NCI-H510A treated with DMSO at 0.1 percent for 48 hours (cell line): Measurements from ENCODE around the gene SBF2.
"Not testable (repeated sequence)": the region's sequence is repeated elsewhere in the genome, so short reads cannot be mapped to it uniquely, and the experiment has no call there.

Experiments used
- DNase-seq: peaks from one replicate; lab custom pipeline; 2025; lab: John Stamatoyannopoulos, UW

SBF2 gene

DNA sequence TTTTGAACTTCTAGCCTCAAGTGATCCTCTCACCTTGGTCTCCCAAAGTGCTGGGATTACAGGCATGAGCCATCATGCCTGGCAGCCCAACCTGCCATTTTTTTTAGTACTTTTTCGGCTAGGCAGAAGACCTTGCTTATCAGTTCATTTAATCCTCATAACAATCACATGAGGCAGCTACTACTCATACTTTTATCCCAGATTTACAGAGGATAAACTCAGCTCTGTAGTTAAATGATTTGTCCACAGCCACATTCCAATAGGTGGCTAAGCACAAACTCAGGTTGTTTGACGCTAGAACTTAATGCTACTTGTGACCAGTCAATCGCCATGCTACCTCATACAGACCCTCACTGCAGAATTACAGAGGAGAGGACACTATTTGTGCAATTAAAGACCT is 28.1 kb downstream of the SBF2 start:
- no peak for DNase-seq

DNA sequence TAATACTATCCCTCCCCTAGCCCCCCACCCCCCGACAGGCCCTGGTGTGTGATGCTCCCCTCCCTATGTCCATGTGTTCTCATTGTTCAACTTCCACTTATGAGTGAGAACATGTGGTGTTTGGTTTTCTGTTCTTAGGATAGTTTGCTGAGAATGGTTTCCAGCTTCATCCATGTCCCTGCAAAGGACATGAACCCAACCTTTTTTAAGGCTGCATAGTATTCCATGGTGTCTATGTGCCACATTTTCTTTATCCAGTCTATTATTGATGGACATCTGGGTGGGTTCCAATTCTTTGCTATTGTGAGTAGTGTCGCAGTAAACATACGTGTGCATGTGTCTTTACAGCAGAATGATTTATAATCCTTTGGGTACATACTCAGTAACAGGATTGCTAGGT is 29.3 kb downstream of the SBF2 start:
- not testable (repeated sequence) for DNase-seq

DNA sequence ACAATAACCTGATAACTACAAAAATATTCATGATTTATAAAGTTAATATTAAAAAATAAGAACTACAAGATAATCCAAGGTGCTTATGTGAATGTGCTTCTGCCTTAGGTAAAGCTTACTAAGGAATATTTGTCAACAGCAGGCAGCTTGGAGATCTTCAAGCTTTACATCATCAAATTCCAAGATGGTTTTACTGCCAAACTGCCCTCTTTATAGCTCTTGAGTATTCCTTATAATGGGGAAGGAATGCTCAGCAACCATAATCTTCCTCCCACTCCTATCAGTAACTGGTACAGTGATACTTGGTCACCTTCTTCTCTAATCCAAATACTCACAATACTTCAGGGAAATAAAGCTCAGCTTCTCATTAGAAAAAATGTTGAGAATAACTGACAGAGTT is 30.1 kb downstream of the SBF2 start:
- no peak for DNase-seq

DNA sequence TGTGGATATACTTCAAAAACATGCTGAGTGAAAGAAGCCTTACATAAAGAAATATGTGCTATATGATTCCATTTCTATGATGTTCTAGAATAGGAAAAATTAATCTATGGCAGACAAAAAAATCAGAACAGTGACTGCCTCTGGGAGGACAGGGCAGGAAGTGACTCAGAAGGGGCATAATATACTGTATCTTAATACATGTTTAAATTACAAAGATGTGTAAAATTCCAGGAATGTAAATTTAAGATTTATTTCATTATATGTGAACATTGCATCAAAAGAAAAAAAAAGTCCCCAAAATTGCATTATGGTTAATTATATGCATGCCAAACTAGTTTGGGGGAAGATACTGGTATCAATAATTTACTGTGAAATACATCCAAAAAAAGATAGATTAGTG is 32.2 kb downstream of the SBF2 start:
- DNase-seq: no peak

DNA sequence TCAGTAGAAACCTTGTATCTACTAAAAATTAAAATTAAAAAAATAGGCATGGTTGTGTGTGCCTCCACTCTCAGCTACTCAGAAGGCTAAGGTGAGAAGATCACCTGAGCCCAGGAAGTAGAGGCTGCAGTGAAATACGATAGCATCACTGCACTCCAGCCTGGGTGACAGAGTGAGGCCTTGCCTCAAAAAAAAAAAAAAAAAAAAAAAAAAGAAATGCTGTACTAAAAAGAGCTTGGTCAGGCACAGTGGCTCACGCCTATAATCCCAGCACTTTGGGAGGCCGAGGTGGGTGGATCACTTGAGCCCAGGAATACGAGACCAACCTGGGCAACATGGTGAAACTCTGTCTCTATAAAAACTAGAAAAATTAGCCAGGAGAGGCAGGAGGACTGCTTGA is 36.5 kb downstream of the SBF2 start:
- peak; percentile 1 for DNase-seq

DNA sequence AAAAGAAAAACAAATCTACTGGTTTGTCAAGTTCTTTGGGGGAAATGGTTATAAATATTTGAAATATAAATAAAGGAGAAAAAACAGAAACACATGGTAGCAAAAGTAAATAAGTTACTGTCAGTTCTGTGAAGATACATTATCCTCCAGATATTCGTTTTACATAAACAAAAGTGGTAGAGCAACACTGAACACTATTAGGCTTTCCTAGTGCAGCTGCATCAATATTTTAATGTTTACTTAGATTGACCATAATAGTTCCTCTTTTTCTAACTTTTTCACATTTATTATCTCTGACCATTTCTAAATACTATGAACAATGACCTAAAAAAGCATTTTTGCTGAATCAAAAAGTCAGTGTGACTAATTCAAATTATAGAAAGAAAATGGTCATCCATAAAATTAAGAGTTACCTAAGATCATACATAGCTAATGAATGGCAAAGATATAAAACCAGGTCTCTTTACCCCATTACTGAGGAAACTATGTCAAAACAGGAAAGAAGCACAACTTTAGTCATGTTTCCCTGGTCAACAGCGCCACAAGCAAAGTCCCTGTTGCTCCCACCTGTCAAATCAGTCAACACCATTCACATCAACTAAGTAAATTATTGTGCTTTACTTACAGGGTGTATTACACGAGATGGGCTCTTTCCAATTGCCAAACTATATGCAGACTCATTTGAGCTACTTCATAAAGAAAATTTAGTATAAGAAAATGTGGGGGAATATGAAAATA is 38.5 kb downstream of the SBF2 start:
- no peak for DNase-seq

DNA sequence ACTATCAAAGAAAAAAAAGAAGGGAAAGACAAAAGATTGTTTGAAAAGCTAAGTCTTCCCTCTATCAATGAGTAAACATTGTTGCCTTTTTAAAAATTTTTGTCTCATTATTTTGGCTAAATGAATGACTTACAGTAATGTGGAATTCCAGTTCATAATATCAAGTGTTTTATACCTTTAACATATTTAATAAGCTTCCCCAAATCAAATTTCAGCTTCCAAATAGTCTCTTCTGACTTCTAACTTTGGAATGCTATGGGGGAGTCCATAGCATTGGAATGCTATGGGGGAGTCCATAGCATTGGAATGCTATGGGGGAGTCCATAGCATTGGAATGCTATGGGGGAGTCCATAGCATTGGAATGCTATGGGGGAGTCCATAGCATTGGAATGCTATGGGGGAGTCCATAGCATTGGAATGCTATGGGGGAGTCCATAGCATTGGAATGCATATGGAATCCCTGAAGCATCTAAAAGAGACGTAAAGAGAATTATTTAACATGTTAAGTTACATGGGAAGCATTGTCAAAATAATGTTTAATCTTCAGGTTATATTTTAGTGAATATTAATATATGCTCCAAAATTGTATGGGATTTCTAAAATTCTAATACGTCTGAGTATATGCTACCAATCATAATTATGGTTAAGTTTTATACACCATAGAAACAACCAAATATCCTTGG is 44.4 kb downstream of the SBF2 start:
- DNase-seq: not testable (repeated sequence)

DNA sequence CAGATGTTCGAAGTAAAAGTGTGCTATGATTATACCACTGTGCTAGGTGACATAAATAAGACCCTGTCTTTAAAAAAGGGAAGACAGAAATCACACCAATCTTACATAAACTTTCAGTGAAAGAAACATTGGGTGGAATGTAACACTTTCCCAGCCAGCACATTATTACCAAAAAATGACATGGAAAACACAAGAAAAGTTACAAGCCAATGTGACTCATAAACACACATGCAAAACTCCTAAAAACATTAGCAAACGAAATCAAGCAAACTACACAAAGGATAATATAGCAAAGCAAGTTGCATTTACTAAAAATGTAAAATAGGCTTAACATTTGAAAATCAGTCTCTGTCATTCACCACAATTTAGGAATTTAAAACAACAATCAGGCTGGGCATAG is 47.0 kb downstream of the SBF2 start:
- no peak for DNase-seq

DNA sequence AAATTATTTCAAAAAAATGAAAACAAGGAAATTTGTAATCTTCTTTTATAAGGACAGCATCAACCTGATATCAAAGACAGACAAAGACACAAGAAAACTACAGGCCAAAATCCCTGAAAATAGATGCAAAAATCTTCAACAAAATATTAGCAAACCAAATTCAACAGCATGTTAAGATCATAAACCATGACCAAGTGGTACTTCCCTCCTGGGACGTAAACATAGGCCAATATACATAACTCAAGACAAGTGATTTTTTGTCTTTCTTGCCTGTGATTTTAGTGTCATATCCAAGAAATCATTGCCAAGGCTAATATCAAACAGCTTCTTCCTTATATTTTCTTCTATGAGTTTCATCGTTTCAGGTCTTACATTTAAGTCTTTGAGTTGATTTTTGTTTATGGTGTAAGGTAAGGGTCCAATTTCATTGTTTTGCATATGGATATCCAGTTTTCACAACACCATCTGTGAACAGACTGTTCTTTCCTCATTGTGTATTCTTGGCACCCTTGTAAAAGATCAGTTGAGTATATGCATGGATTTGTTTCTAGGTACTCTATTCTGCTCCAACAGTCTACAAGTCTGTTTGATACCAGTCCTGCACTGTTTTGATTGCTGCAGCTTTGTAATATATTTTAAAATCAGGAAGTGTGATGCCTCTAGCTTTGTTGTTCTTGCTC is 50.0 kb downstream of the SBF2 start:
- no peak for DNase-seq

DNA sequence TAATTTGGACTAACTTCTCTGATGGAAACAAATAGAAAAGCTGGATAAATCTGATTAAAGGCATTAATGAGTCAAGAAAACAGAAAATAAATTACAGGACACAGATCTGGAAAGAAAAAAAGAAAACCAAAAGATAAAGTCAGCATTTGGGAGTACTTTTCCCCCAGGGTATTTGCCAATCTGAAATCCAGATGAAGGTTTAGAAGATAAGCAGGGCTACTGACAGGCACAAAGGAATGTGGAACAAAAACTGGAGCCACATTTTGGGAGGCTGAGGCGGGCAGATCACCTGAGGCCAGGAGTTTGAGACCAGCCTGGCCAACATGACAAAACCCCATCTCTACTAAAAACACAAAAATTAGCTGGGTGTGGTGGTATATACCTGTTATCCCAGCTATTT is 57.2 kb downstream of the SBF2 start:
- DNase-seq: no peak

DNA sequence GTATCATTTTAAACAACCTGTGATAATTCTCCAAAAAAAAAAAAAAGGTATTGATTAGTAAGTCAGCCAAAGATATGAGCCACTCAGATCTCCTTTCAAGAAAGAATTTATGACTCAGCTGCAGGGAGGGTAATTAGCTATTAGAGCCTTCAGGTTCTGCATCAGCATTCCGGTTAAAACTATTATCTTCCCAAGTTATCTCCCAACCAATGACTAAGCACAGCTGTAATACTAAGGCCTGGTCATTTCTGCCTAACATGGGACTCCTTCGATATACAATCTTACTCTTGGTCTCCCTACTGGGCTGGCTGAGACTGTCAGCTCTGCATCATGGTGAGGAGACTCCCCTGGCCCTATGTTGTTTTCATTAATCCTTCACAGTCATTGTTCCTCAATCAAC is 60.4 kb downstream of the SBF2 start:
- DNase-seq: no peak

DNA sequence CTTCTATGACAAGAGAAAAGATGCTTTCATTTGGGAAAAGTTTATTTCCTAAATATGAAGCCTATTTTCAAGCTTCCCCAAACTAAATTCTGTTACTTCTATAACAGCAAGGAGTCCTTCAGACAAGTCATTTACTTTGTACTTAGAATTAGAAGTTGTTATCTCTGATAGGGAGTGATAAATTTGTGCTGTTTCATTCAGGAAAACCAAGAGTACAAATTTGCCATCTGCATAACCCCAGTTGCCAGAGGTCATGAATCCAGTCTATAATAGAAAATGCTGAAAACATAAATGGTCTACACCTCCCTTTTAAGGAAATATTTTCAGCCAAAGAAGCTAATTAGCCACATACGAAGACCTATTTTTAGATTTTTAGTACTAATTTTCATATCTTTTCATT is 61.3 kb downstream of the SBF2 start:
- DNase-seq: no peak

DNA sequence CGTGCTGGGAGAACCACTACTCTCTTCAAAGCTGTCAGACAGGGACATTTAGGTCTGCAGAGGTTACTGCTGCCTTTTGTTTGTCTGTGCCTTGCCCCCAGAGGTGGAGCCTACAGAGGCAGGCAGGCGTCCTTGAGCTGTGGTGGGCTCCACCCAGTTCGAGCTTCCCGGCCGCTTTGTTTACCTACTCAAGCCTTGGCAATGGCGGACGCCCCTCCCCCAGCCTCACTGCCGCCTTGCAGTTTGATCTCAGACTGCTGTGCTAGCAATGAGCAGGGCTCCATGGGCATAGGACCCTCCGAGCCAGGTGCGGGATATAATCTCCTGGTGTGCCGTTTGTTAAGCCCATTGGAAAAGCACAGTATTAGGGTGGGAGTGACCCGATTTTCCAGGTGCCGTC is 62.2 kb downstream of the SBF2 start:
- DNase-seq: not testable (repeated sequence)

DNA sequence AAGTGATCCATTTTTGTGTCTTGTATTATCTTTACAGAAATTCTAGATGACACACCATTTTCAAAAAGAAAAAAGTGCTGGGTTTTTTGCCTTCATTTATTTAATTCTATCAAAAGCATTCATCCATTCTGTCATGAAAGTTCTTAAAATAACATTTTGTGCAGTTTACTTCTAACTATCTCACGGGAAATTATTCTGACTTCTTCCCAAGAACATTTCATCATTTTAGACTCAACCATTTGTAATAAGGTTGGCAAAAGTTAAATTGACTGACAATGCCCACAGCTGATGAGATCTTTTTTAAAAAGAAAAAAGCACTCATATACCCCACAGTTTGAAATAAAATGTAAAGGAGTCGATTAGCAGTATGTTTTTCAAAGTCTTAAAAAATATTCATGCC is 68.5 kb downstream of the SBF2 start:
- DNase-seq: no peak

DNA sequence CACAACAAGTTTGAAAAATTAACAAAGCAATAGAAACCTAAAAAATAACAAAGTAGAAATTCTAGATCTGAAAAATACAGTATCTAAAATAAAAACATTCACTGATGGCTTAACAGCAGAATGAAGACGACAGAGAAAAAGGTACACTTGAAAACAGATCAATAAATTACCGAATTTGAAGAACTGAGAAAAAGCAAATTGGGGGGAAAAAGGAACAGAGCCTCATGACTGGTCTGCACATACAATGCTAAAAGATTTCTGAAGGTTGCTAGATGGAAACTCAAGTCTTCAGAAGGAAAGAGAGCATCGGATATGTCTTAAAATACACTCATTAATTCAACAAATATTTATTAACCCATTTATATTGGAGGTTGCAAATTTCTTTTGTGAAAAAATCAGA is 71.6 kb downstream of the SBF2 start:
- DNase-seq: no peak

DNA sequence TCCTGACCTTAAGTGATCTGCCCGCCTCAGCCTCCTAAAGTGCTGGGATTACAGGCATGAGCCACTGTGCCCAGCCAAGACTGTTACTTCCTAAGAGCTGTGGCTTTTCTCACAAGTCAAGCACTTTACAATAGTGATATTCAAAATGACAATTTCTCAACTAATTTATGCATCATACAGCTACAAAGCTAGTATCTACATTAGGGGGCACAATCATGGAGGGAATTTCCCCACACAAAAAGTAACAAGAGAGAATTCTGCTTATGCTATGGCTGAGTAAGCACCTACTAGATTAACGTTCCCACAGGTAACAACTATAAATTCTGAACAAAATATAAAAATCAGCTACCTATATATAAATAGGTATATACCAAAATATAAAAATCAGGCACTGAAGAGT is 72.7 kb downstream of the SBF2 start:
- no peak for DNase-seq

DNA sequence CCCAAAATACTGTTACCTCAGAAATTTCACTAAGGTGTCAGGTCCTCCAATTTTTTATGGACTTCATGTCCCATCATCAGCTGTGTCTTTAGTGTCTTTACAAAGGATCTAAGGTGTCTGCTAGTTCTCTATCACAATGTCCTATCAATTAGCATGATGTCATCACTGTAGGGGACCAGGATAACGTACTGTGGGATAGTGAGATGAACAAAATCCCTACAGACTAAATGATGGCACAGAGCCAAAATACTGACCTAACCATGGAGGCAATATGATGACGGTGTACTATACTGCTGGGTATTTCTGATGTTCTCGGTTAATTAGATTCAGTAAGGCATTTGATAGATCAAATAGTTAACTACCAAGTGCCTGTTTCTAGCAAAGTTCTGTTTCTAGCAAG is 82.5 kb downstream of the SBF2 start:
- DNase-seq: no peak

DNA sequence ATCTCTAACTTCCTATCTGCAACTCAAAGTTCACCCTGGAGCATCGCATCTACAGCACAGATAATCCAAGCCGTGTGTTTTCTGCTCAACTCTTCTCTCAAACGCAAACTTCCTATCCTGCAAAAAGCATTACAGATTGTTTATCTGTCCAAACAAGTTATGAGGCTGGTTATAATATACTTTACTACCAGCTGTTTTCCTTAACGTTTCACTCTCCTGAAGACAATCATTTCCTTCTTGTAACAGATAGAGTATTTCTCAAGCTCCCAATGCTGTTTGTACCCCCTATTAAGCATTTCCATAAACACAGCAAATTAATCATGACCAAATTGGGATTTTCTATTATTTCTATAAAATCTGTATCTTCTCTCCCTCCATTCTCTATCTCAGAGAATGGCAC is 84.7 kb downstream of the SBF2 start:
- DNase-seq: no peak

DNA sequence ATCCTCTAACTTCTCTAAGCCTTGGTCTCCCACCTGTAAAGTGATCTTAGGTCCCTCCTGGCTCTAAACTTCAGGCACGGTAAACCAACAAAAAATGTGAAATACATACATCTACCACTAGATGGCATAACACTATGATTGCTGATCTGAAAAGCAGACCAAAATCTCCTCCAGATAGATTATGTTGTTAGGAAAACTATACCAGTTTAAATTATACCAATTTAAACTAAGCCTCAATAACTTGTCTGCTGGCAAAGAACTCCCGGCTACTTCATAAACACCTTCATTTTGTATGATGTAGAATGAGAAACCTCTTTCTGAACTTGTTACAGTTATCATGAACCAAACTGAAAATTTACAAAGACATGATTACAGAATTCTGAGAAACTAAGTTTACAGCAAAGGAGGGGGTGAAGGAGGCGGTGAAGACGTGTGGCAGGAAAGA is 85.9 kb downstream of the SBF2 start:
- peak; percentile 29 for DNase-seq

DNA sequence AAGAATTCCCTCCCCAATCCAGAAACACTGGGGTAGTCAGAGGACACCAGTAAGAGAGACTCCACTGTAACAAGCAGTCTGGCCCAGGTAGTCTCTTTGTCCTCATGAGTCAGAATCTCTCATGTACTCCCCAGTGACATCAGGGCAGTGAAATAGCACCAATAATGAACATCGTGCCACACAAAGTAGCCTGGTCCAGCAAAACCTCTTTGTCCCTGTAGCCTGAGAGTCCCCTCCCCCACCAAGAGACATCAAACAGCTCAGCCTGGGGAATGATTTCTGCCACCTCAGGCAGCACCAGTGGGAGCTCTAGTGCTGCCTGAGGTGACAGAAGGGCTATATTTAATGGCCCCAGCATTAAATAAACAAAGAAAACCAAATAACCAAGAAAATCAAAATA is 88.1 kb downstream of the SBF2 start:
- no peak for DNase-seq

DNA sequence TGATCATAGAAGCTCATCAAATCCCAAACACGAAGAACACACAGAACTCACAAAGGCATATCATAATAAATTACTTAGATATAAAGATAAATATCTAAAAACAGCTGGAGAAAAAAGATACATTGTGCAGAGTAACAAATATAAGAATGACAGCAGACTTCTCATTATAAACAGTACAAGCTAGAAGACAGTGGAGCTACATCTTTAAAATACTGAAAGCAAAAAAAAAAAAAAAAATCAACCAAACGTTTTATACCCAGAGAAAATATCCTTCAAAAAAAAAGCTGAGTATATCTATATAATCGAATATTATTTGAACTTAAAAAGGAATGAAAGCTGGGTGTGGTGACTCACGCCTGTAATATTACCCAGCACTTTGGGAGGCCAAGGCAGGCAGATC is 90.0 kb downstream of the SBF2 start:
- no peak for DNase-seq

DNA sequence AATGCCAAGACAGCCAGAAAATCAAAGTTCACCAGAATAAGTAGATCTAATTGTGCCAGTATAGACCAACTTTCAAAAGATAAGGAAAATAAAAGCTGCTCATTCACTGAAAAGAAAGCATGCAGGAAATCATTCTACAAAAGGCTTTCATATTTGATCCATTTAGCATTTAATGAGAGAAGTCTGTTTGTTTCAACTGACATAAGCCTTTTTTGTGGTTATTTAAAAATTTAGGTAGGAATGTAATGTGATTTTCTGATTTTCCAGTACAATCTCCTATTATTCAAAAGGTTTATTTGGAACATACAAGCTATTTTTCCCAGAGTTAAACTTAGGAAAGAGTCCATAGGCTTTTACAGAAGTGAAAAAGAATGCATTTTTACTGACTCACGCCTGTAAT is 92.7 kb downstream of the SBF2 start:
- DNase-seq: no peak

DNA sequence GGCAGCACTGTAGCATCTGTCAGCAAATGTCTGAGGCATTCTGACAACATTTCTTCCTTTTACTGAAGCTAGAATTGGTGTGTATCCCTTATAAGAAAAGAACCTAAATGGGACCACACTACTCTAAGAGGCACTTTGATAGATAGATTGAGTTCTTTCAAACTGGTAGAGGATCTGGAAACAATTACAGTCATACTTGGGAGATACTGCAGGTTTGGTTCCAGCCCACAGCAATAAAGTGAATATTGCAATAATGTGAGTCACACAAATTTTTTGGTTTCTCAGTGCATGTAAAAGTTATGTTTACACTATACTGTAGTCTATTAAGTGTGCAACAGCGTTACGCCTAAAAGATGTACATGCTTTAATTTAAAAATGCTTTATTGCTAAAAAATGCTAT is 96.9 kb downstream of the SBF2 start:
- DNase-seq: no peak
